Osteoblast (primary cell): ENCODE results near the gene SLC35B1. TPM values are rescaled to one million over a fixed set of nuclear protein-coding genes. Genes with fewer than 3 reads are reported as not detected.
A peak's percentile ranks its signal among the peaks of the same experiment; 100 is the strongest.

Source experiments
- DNase-seq: peaks from one replicate; pipeline ENCODE4 v3.0.0; 2011; ENCODE audit warnings: low spot score, mixed read lengths; ENCODE audit not compliant: insufficient read length; ENCODE audit errors: missing footprints
- H2AFZ ChIP-seq: 2 replicates; pipeline ENCODE4 v1.6.0; 2011; ENCODE audit warnings: mild to moderate bottlenecking, low read length
- H3K27ac ChIP-seq: 2 replicates; pipeline ENCODE4 v1.5.1; 2011; ENCODE audit warnings: mild to moderate bottlenecking, low read depth, low read length, moderate library complexity
- H3K27me3 ChIP-seq: 2 replicates; pipeline ENCODE4 v1.6.0; 2012; ENCODE audit warnings: mild to moderate bottlenecking, control low read depth, inconsistent platforms, low read length, moderate library complexity; ENCODE audit not compliant: insufficient read depth
- H3K36me3 ChIP-seq: 2 replicates; pipeline ENCODE4 v1.5.1; 2011; ENCODE audit warnings: mild to moderate bottlenecking, low read length, control low read depth, moderate library complexity; ENCODE audit not compliant: insufficient read depth
- H3K4me1 ChIP-seq: 2 replicates; pipeline ENCODE4 v1.5.1; 2011; ENCODE audit warnings: mild to moderate bottlenecking, low read length, control low read depth, moderate library complexity; ENCODE audit not compliant: insufficient read depth
- H3K4me2 ChIP-seq: 2 replicates; pipeline ENCODE4 v1.6.0; 2011; ENCODE audit warnings: mild to moderate bottlenecking, low read length; ENCODE audit not compliant: insufficient read depth
- H3K4me3 ChIP-seq: fragments of 200-600 bp; sonication (generic); 3 replicates; pipeline ENCODE4 v1.5.1; 2012; ENCODE audit warnings: mild to moderate bottlenecking, low read length, inconsistent platforms; ENCODE audit not compliant: insufficient read depth
- H3K79me2 ChIP-seq: 2 replicates; pipeline ENCODE4 v1.6.0; 2012; ENCODE audit warnings: mild to moderate bottlenecking, low read length, control low read depth, inconsistent platforms; ENCODE audit not compliant: insufficient read depth
- H3K9me3 ChIP-seq: 2 replicates; pipeline ENCODE4 v1.5.1; 2011; ENCODE audit warnings: low read depth, low read length, control low read depth
- H4K20me1 ChIP-seq: 2 replicates; pipeline ENCODE4 v1.6.0; 2012; ENCODE audit warnings: mild to moderate bottlenecking, low read length, control low read depth; ENCODE audit not compliant: insufficient read depth
- total RNA-seq: library from RNA; depleted of rRNA; stranded (reverse); fragments of >200 nt; gene quantifications from 2 replicates; pipeline ENCODE4 v1.2.3, GENCODE V29; 2012
- TF ChIP-seq, protein P1 (sequence below): IDR thresholded peaks from 2 replicates; pipeline ENCODE4 v1.5.1; 2011; ENCODE audit warnings: mild to moderate bottlenecking, low read depth, low read length, moderate library complexity; ENCODE audit errors: extremely low read depth

SLC35B1 gene
- total RNA-seq, 1 donor: 48.1 TPM

- no peaks in the 10 kb centered on the region for H3K27me3 ChIP-seq
- peaks cover 3% of the 10 kb centered on the region for H3K79me2 ChIP-seq
- no peaks in the 10 kb centered on the region for H3K4me1 ChIP-seq
- no peak for DNase-seq
- H3K9me3 ChIP-seq: no peaks in the 10 kb centered on the region
- H3K4me3 ChIP-seq: no peak overlapping the region
- H3K27ac ChIP-seq: no peak overlapping the region
- TF ChIP-seq, protein P1, sequence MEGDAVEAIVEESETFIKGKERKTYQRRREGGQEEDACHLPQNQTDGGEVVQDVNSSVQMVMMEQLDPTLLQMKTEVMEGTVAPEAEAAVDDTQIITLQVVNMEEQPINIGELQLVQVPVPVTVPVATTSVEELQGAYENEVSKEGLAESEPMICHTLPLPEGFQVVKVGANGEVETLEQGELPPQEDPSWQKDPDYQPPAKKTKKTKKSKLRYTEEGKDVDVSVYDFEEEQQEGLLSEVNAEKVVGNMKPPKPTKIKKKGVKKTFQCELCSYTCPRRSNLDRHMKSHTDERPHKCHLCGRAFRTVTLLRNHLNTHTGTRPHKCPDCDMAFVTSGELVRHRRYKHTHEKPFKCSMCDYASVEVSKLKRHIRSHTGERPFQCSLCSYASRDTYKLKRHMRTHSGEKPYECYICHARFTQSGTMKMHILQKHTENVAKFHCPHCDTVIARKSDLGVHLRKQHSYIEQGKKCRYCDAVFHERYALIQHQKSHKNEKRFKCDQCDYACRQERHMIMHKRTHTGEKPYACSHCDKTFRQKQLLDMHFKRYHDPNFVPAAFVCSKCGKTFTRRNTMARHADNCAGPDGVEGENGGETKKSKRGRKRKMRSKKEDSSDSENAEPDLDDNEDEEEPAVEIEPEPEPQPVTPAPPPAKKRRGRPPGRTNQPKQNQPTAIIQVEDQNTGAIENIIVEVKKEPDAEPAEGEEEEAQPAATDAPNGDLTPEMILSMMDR: no peak
- no peak overlapping the region for H3K4me2 ChIP-seq
- no peak overlapping the region for H2AFZ ChIP-seq
- peaks cover 4% of the 10 kb centered on the region for H4K20me1 ChIP-seq
- H3K36me3 ChIP-seq: no peaks in the 10 kb centered on the region
Observed at GRCh38 chr17:49755663-49756283, 48.0 kb upstream of the SLC35B1 start.

DNA sequence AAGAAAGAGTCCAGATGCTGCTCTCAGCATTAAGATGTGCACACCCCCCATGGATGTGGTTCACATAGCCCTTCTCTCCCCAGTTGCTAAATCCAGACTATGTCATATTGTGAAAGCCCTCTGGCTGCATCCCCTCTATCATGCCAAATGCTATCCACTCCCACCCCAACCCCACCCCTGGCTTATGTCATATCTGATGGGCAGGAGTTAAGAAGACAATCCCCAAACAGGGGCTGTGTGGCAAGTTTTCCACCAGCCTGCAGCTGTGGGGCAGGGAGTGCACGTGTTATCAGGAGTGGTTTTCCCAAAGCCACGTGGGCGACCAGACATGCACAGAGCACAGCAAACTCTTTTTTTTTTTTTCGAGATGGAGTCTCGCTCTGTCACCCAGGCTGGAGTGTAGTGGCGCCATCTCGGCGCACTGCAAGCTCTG is 46.2 kb upstream of the SLC35B1 start:
- TF ChIP-seq, protein P1: no peak
- H2AFZ ChIP-seq: no peak overlapping the region
- peaks cover 3% of the 10 kb centered on the region for H4K20me1 ChIP-seq
- H3K4me1 ChIP-seq: no peaks in the 10 kb centered on the region
- no peaks in the 10 kb centered on the region for H3K9me3 ChIP-seq
- H3K36me3 ChIP-seq: no peaks in the 10 kb centered on the region
- no peak overlapping the region for H3K4me2 ChIP-seq
- H3K27ac ChIP-seq: no peak overlapping the region
- DNase-seq: no peak
- no peak overlapping the region for H3K4me3 ChIP-seq
- H3K27me3 ChIP-seq: no peaks in the 10 kb centered on the region
- no peaks in the 10 kb centered on the region for H3K79me2 ChIP-seq

DNA sequence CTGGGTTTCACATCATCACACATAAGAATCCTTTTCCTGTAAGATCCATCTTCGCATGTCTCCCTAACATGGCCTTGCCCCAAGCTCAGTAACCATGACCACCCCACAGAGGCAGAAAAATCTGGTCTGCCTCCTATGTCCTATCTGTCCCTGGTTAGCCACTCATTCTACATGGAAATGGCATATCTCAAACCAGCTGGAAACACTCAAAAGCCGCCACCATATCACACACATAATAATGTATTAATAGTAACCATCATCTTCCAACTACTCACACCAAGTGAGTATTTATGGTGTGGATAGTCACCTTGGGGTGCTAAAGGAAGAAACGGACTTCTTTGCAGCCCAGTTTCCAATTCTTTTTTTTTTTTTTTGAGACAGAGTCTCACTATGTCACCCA is 44.7 kb upstream of the SLC35B1 start:
- Histone ChIP-seq H3K4me3 (no peak overlapping the region), H3K79me2 (no peaks in the 10 kb centered on the region)

DNA sequence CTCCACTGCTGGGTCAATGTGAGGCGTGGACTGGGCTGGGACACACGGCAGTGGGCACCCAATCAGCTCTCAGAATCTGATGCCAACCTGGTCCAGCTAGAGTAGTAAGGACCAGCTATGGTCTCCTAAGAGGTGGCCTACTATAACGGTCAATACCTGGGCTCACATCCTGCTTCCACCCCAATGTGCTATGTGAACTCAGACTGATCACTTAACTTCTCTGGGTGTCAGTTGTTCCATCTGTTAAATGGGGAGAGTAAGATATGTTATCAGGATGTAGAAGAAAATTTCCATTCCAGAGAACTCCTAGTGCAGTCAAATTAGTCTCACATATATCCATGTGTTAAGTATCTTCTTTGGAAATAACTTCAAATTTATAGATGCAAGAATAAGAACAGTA is 42.0 kb upstream of the SLC35B1 start:
- H3K9me3 ChIP-seq: no peaks in the 10 kb centered on the region

More for the DNA sequence above, 44.7 kb upstream of the SLC35B1 start:
- Histone ChIP-seq H2AFZ (no peak overlapping the region), H3K9me3 (no peaks in the 10 kb centered on the region), H3K27ac (no peak overlapping the region), H4K20me1 (peaks cover 2% of the 10 kb centered on the region), H3K36me3 (no peaks in the 10 kb centered on the region), H3K4me1 (no peaks in the 10 kb centered on the region), H3K27me3 (no peaks in the 10 kb centered on the region), H3K4me2 (no peak overlapping the region)
- TF ChIP-seq, protein P1: no peak
- DNase-seq: peak; percentile 11

More for the DNA sequence above, 42.0 kb upstream of the SLC35B1 start:
- Histone ChIP-seq H2AFZ (no peak overlapping the region), H3K36me3 (no peaks in the 10 kb centered on the region), H3K27me3 (no peaks in the 10 kb centered on the region), H4K20me1 (peaks cover 7% of the 10 kb centered on the region), H3K4me3 (no peak overlapping the region), H3K79me2 (no peaks in the 10 kb centered on the region), H3K4me2 (no peak overlapping the region), H3K4me1 (no peaks in the 10 kb centered on the region), H3K27ac (no peak overlapping the region)
- DNase-seq: no peak
- TF ChIP-seq, protein P1: no peak
